HG03378 (cell line): Measurements from ENCODE around the gene AMOTL1.
A peak's percentile ranks its signal among the peaks of the same experiment; 100 is the strongest.

Experiments
- ATAC-seq: cut with Tn5 transposase; IDR thresholded peaks from one replicate; pipeline ENCODE4 v1.9.1; 2021; ENCODE audit warnings: mild to moderate bottlenecking, moderate library complexity; ENCODE audit not compliant: unreplicated experiment

The AMOTL1 gene

GRCh38 chr11:94871491-94872185, 103.5 kb downstream of the AMOTL1 start:
- no peak for ATAC-seq

GRCh38 chr11:94873916-94874540, 105.9 kb downstream of the AMOTL1 start:
- no peak for ATAC-seq

GRCh38 chr11:94876222-94876621, 108.1 kb downstream of the AMOTL1 start:
- peak; percentile 8 for ATAC-seq

- ATAC-seq: peak; percentile 97
Measured at GRCh38 chr11:94876645-94877442, 108.7 kb downstream of the AMOTL1 start.

GRCh38 chr11:94877443-94878200, 109.5 kb downstream of the AMOTL1 start:
- no peak for ATAC-seq

- no peak for ATAC-seq
Measured at GRCh38 chr11:94879006-94879405, 110.8 kb downstream of the AMOTL1 start.

- ATAC-seq: no peak
Measured at GRCh38 chr11:94880216-94880615, 112.1 kb downstream of the AMOTL1 start.

GRCh38 chr11:94882931-94883330, 114.8 kb downstream of the AMOTL1 start:
- no peak for ATAC-seq

- ATAC-seq: no peak
Measured at GRCh38 chr11:94883878-94884277, 115.7 kb downstream of the AMOTL1 start.

GRCh38 chr11:94884376-94884775, 116.2 kb downstream of the AMOTL1 start:
- no peak for ATAC-seq

GRCh38 chr11:94885133-94885532, 117.0 kb downstream of the AMOTL1 start:
- ATAC-seq: peak; percentile 89

- no peak for ATAC-seq
Measured at GRCh38 chr11:94885581-94885980, 117.4 kb downstream of the AMOTL1 start.

- no peak for ATAC-seq
Measured at GRCh38 chr11:94888204-94888603, 120.0 kb downstream of the AMOTL1 start.

GRCh38 chr11:94895451-94895850, 127.3 kb downstream of the AMOTL1 start:
- ATAC-seq: no peak

GRCh38 chr11:94895971-94896370, 127.8 kb downstream of the AMOTL1 start:
- ATAC-seq: no peak

GRCh38 chr11:94897330-94897768, 129.2 kb downstream of the AMOTL1 start:
- ATAC-seq: peak; percentile 64

- no peak for ATAC-seq
Measured at GRCh38 chr11:94907226-94907625, 139.1 kb downstream of the AMOTL1 start.

GRCh38 chr11:94909371-94909820, 141.2 kb downstream of the AMOTL1 start:
- ATAC-seq: no peak

- no peak for ATAC-seq
Measured at GRCh38 chr11:94910270-94910669, 142.1 kb downstream of the AMOTL1 start.

GRCh38 chr11:94910779-94911178, 142.6 kb downstream of the AMOTL1 start:
- no peak for ATAC-seq

GRCh38 chr11:94912806-94913205, 144.7 kb downstream of the AMOTL1 start:
- no peak for ATAC-seq
